Vagina (tissue), 2 donors: ENCODE results near the gene FAM25C. TPM values are rescaled to one million over a fixed set of nuclear protein-coding genes. Genes with fewer than 3 reads are reported as not detected.
"Not testable (repeated sequence)": the region's sequence is repeated elsewhere in the genome, so short reads cannot be mapped to it uniquely, and the experiment has no call there.

ENCODE experiments used
- DNase-seq, 2 donors: peaks; one replicate each; pipeline ENCODE4 v3.0.0-alpha.2; 2017; ENCODE audit errors: extremely low spot score in 2 of 2
- H3K27ac ChIP-seq: fragments of 200-600 bp; sonication (generic); one replicate; pipeline ENCODE4 v1.5.1; 2019
- H3K27me3 ChIP-seq: fragments of 200-600 bp; sonication (generic); one replicate; pipeline ENCODE4 v1.5.1; 2019
- H3K36me3 ChIP-seq, 2 donors: fragments of 200-600 bp; sonication (generic); one replicate each; pipeline ENCODE4 v1.5.1; 2017 to 2019
- H3K4me1 ChIP-seq: fragments of 200-600 bp; sonication (generic); one replicate; pipeline ENCODE4 v1.5.1; 2019
- H3K4me3 ChIP-seq, 2 donors: fragments of 200-600 bp; sonication (generic); 1 replicate in 1 of 2; 2 replicates in 1 of 2; pipeline ENCODE4 v1.5.1; 2016 to 2019
- H3K9me3 ChIP-seq: fragments of 200-600 bp; sonication (generic); one replicate; pipeline ENCODE4 v1.5.1; 2019
- intact Hi-C: fragments of 100-400 bp; cut with DNase I; formaldehyde crosslinking; loops from one replicate; pipeline ENCODE4 v1.15.1; 2023
- total RNA-seq: library from RNA; depleted of rRNA; stranded (reverse); fragments of >200 nt; gene quantifications from one replicate; pipeline ENCODE4 v1.2.3, GENCODE V29; 2016

Gene FAM25C
- not detected for total RNA-seq

GRCh38 chr10:47999691-48000090 lies at the start of gene FAM25C:
FAM25C (minus strand) TSS chr10:47999791; CDS start chr10:47999765, 26 bp downstream.
- H3K36me3 ChIP-seq, H3K4me3 ChIP-seq, DNase-seq, intact Hi-C loops, H3K27ac ChIP-seq, H3K4me1 ChIP-seq, H3K27me3 ChIP-seq, H3K9me3 ChIP-seq: not testable (repeated sequence)

- H3K27ac ChIP-seq, DNase-seq, H3K36me3 ChIP-seq, intact Hi-C loops, H3K4me3 ChIP-seq, H3K27me3 ChIP-seq, H3K9me3 ChIP-seq, H3K4me1 ChIP-seq: not testable (repeated sequence)
Observed at GRCh38 chr10:48044557-48044956, 45.0 kb upstream of the FAM25C start.

- DNase-seq, H3K4me1 ChIP-seq, H3K4me3 ChIP-seq, H3K27me3 ChIP-seq, intact Hi-C loops, H3K36me3 ChIP-seq, H3K9me3 ChIP-seq, H3K27ac ChIP-seq: not testable (repeated sequence)
Observed at GRCh38 chr10:48031390-48031789, 31.8 kb upstream of the FAM25C start.

- H3K9me3 ChIP-seq, H3K4me1 ChIP-seq, H3K27ac ChIP-seq, DNase-seq, H3K27me3 ChIP-seq, intact Hi-C loops, H3K36me3 ChIP-seq, H3K4me3 ChIP-seq: not testable (repeated sequence)
Observed at GRCh38 chr10:48002306-48002705, 2.7 kb upstream of the FAM25C start.

- H3K27me3 ChIP-seq, H3K9me3 ChIP-seq, H3K4me3 ChIP-seq, H3K36me3 ChIP-seq, DNase-seq, H3K27ac ChIP-seq, H3K4me1 ChIP-seq, intact Hi-C loops: not testable (repeated sequence)
Observed at GRCh38 chr10:47994045-47994444, 5.5 kb downstream of the FAM25C start.

GRCh38 chr10:47992560-47992959 lies 7.0 kb downstream of the FAM25C start:
- H3K4me1 ChIP-seq, H3K27ac ChIP-seq, H3K27me3 ChIP-seq, intact Hi-C loops, H3K4me3 ChIP-seq, H3K9me3 ChIP-seq, H3K36me3 ChIP-seq: not testable (repeated sequence)
- DNase-seq: peak; percentile 56 to 81

GRCh38 chr10:47991706-47992105 lies 7.9 kb downstream of the FAM25C start:
- peak overlapping the region in 1 of 2 donors; percentile 21 for H3K4me3 ChIP-seq
- H3K27ac ChIP-seq: peak overlapping the region; percentile 44
- intact Hi-C loops, H3K4me1 ChIP-seq, H3K27me3 ChIP-seq, H3K36me3 ChIP-seq, H3K9me3 ChIP-seq: not testable (repeated sequence)
- peak; percentile 9 to 40 for DNase-seq

- intact Hi-C loops, H3K36me3 ChIP-seq, H3K27me3 ChIP-seq, H3K4me1 ChIP-seq, H3K4me3 ChIP-seq, H3K9me3 ChIP-seq, DNase-seq, H3K27ac ChIP-seq: not testable (repeated sequence)
Observed at GRCh38 chr10:47990097-47990496, 9.5 kb downstream of the FAM25C start.

GRCh38 chr10:47989542-47989950 lies 10.0 kb downstream of the FAM25C start:
- H3K9me3 ChIP-seq, H3K4me3 ChIP-seq, H3K4me1 ChIP-seq, H3K27me3 ChIP-seq, intact Hi-C loops, H3K27ac ChIP-seq, H3K36me3 ChIP-seq, DNase-seq: not testable (repeated sequence)

GRCh38 chr10:47988718-47989541 lies 10.7 kb downstream of the FAM25C start:
- H3K9me3 ChIP-seq, H3K27ac ChIP-seq, DNase-seq, H3K36me3 ChIP-seq, H3K4me3 ChIP-seq, H3K27me3 ChIP-seq, H3K4me1 ChIP-seq, intact Hi-C loops: not testable (repeated sequence)

GRCh38 chr10:47987952-47988351 lies 11.6 kb downstream of the FAM25C start:
- intact Hi-C loops, H3K36me3 ChIP-seq, DNase-seq, H3K4me1 ChIP-seq, H3K27me3 ChIP-seq, H3K27ac ChIP-seq, H3K9me3 ChIP-seq, H3K4me3 ChIP-seq: not testable (repeated sequence)

GRCh38 chr10:47986413-47987230 lies 13.0 kb downstream of the FAM25C start:
- H3K27ac ChIP-seq, H3K4me3 ChIP-seq, intact Hi-C loops: not testable (repeated sequence)

GRCh38 chr10:47975409-47975808 lies 24.2 kb downstream of the FAM25C start:
- intact Hi-C loops, H3K4me1 ChIP-seq, DNase-seq, H3K4me3 ChIP-seq, H3K36me3 ChIP-seq, H3K27ac ChIP-seq, H3K9me3 ChIP-seq, H3K27me3 ChIP-seq: not testable (repeated sequence)

More at GRCh38 chr10:47986413-47987230, 13.0 kb downstream of the FAM25C start:
- not testable (repeated sequence) for H3K27me3 ChIP-seq, H3K36me3 ChIP-seq, H3K9me3 ChIP-seq, H3K4me1 ChIP-seq, DNase-seq
